Endodermal cell (in vitro differentiated cells): ENCODE data around the gene SEPTIN5. TPM values are rescaled to one million over a fixed set of nuclear protein-coding genes. Genes with fewer than 3 reads are reported as not detected.

Experiments used
- DNase-seq: peaks from one replicate; pipeline ENCODE4 v3.0.0-alpha.2; 2017
- H3K27ac ChIP-seq: 2 replicates; pipeline ENCODE4 v1.5.1; 2013; ENCODE audit warnings: mild to moderate bottlenecking, low read depth, low read length, moderate library complexity
- H3K27me3 ChIP-seq: 2 replicates; pipeline ENCODE4 v1.6.1; 2013; ENCODE audit warnings: mild to moderate bottlenecking, low read length, moderate library complexity; ENCODE audit not compliant: insufficient read depth, control insufficient read depth, poor library complexity, severe bottlenecking
- H3K36me3 ChIP-seq: 2 replicates; pipeline ENCODE4 v1.7.0; 2013; ENCODE audit warnings: mild to moderate bottlenecking, low read length, moderate library complexity; ENCODE audit not compliant: control insufficient read depth, insufficient read depth
- H3K4me1 ChIP-seq: one replicate; pipeline ENCODE4 v1.7.0; 2013; ENCODE audit warnings: low read length; ENCODE audit not compliant: control insufficient read depth, insufficient read depth
- H3K4me3 ChIP-seq: 2 replicates; pipeline ENCODE4 v1.5.1; 2013; ENCODE audit warnings: mild to moderate bottlenecking, low read length, moderate library complexity
- H3K9ac ChIP-seq: 2 replicates; pipeline ENCODE4 v1.6.1; 2013; ENCODE audit warnings: mild to moderate bottlenecking, low read length, moderate library complexity; ENCODE audit not compliant: poor library complexity, severe bottlenecking; ENCODE audit errors: extremely low read depth
- H3K9me3 ChIP-seq: 2 replicates; pipeline ENCODE4 v1.6.1; 2013; ENCODE audit warnings: mild to moderate bottlenecking, low read length, moderate library complexity; ENCODE audit not compliant: control insufficient read depth
- H3K27ac Mint-ChIP-seq: 2 replicates; pipeline ENCODE4 v1.8.0; 2020; ENCODE audit warnings: mixed read lengths
- H3K27me3 Mint-ChIP-seq: 2 replicates; pipeline ENCODE4 v1.8.0; 2021; ENCODE audit warnings: mild to moderate bottlenecking, mixed read lengths; ENCODE audit not compliant: insufficient read depth
- H3K36me3 Mint-ChIP-seq: 2 replicates; pipeline ENCODE4 v1.8.0; 2020; ENCODE audit warnings: low read depth, mixed read lengths
- H3K4me1 Mint-ChIP-seq: 2 replicates; pipeline ENCODE4 v1.8.0; 2020; ENCODE audit warnings: mixed read lengths
- H3K4me3 Mint-ChIP-seq: 2 replicates; pipeline ENCODE4 v1.8.0; 2020; ENCODE audit warnings: mild to moderate bottlenecking, moderate library complexity, mixed read lengths
- H3K9me3 Mint-ChIP-seq: 2 replicates; pipeline ENCODE4 v1.8.0; 2020; ENCODE audit warnings: mild to moderate bottlenecking, mixed read lengths
- CTCF ChIP-seq: fragments of 200-600 bp; sonication (generic); conservative IDR thresholded peaks from 2 replicates; pipeline ENCODE4 v1.5.0; 2021; ENCODE audit warnings: antibody characterized with exemption, mild to moderate bottlenecking
- WGBS, 2 experiments: methylation state at CpG; one replicate each; pipeline versions ENCODE4 v1.1.5 to v1.1.7; 2013; ENCODE audit warnings: missing lambda C conversion rate in 2 of 2, mixed read lengths in 1 of 2; ENCODE audit not compliant: insufficient coverage in 1 of 2, insufficient read length in 1 of 2; 5-methylcytosine and 5-hydroxymethylcytosine counted together
- total RNA-seq, 2 donors: library from RNA; stranded (reverse); fragmentation: NEBNext Ultra II Directional in 1 of 2; extraction: Animal tissue kit (Norgen Biotek cat#: 25700) in 1 of 2; gene quantifications; 2 replicates in 1 of 2; 3 replicates in 1 of 2; pipeline ENCODE4 v1.2.1, GENCODE V29; 2021

Gene SEPTIN5
- total RNA-seq, 2 donors from 2014 or later: 9.8 to 20.0 TPM

GRCh38 chr22:19744350-19745006, 30.2 kb downstream of the SEPTIN5 start:
- WGBS, 2 experiments: 89 to 92% methylated on average over 11 to 13 of the region's 13 CpGs
- no peak overlapping the region for H3K4me3 ChIP-seq
- H3K9me3 ChIP-seq: no peaks in the 10 kb centered on the region
- no peak for TF ChIP-seq CTCF
- H3K27me3 ChIP-seq: no peaks in the 10 kb centered on the region
- H3K36me3 ChIP-seq: no peaks in the 10 kb centered on the region
- DNase-seq: no peak
- H3K27ac ChIP-seq: no peak overlapping the region
- H3K9ac ChIP-seq: no peak overlapping the region
- Mint-ChIP-seq H3K4me1 (no peaks in the 10 kb centered on the region), H3K27ac (no peak overlapping the region), H3K27me3 (no peaks in the 10 kb centered on the region), H3K9me3 (no peaks in the 10 kb centered on the region), H3K4me3 (no peak overlapping the region), H3K36me3 (no peaks in the 10 kb centered on the region)
- H3K4me1 ChIP-seq: no peaks in the 10 kb centered on the region

GRCh38 chr22:19745155-19746101, 31.1 kb downstream of the SEPTIN5 start:
- no peak overlapping the region for H3K9ac ChIP-seq
- no peak overlapping the region for H3K4me3 ChIP-seq
- H3K36me3 ChIP-seq: no peaks in the 10 kb centered on the region
- TF ChIP-seq CTCF: no peak
- WGBS, 2 experiments: 85 to 89% methylated on average over 12 to 24 of the region's 24 CpGs
- H3K27me3 Mint-ChIP-seq: no peaks in the 10 kb centered on the region
- H3K4me3 Mint-ChIP-seq: no peak overlapping the region
- H3K27me3 ChIP-seq: no peaks in the 10 kb centered on the region
- H3K27ac ChIP-seq: no peak overlapping the region
- H3K9me3 ChIP-seq: no peaks in the 10 kb centered on the region
- no peaks in the 10 kb centered on the region for H3K4me1 Mint-ChIP-seq
- H3K27ac Mint-ChIP-seq: no peak overlapping the region
- peaks cover 4% of the 10 kb centered on the region for H3K4me1 ChIP-seq
- no peaks in the 10 kb centered on the region for H3K9me3 Mint-ChIP-seq
- no peaks in the 10 kb centered on the region for H3K36me3 Mint-ChIP-seq
- DNase-seq: peak; percentile 60

- no peak overlapping the region for H3K9ac ChIP-seq
- H3K27ac ChIP-seq: no peak overlapping the region
- Mint-ChIP-seq H3K4me3 (no peak overlapping the region), H3K27me3 (no peaks in the 10 kb centered on the region), H3K4me1 (peaks cover 6% of the 10 kb centered on the region), H3K9me3 (no peaks in the 10 kb centered on the region), H3K36me3 (no peaks in the 10 kb centered on the region), H3K27ac (no peak overlapping the region)
- no peaks in the 10 kb centered on the region for H3K9me3 ChIP-seq
- 95 to 98% methylated on average over 9 to 13 of the region's 13 CpGs for WGBS, 2 experiments
- no peak for TF ChIP-seq CTCF
- DNase-seq: no peak
- H3K27me3 ChIP-seq: peaks cover 2% of the 10 kb centered on the region
- H3K4me1 ChIP-seq: peaks cover 13% of the 10 kb centered on the region
- no peak overlapping the region for H3K4me3 ChIP-seq
- H3K36me3 ChIP-seq: no peaks in the 10 kb centered on the region
Observed at GRCh38 chr22:19746726-19747125, 32.4 kb downstream of the SEPTIN5 start.
